Naive thymus-derived CD8-positive, alpha-beta T cell (primary cell): ENCODE results near the gene MYRF. TPM values are rescaled to one million over a fixed set of nuclear protein-coding genes. Genes with fewer than 3 reads are reported as not detected.

Experiments used
- ATAC-seq, 2 donors: fragments of 150-1000 bp; cut with Tn5 transposase in 1 of 2; sonication (Bioruptor Pico), chemical (Tn5 transposase) in 1 of 2; 1 replicate in 1 of 2; 2 replicates in 1 of 2; pipeline ENCODE4 v1.10.0; 2021; ENCODE audit warnings: mild to moderate bottlenecking in 2 of 2, moderate library complexity in 2 of 2
- POLR2A ChIA-PET: fragments of 350-600 bp; sonication (Branson Sonifier 250); formaldehyde crosslinking; loops from one replicate; lab custom pipeline; 2021; ENCODE audit warnings: antibody characterized with exemption; lab: Charles Lee
- DNase-seq, 10 donors: peaks; one replicate each; pipeline versions ENCODE4 v3.0.0 to v3.0.0-alpha.2; 2020 to 2022
- H3K27ac Mint-ChIP-seq, 10 donors: one replicate each; pipeline ENCODE4 v1.8.0; 2020 to 2022; ENCODE audit warnings: mild to moderate bottlenecking in 10 of 10, mixed read lengths in 10 of 10, moderate library complexity in 4 of 10, inconsistent platforms in 1 of 10
- H3K27me3 Mint-ChIP-seq, 5 donors: one replicate each; pipeline ENCODE4 v1.8.0; 2021 to 2022; ENCODE audit warnings: mixed read lengths in 5 of 5
- H3K36me3 Mint-ChIP-seq, 3 donors: one replicate each; pipeline ENCODE4 v1.8.0; 2020 to 2022; ENCODE audit warnings: mixed read lengths in 3 of 3, mild to moderate bottlenecking in 2 of 3, inconsistent platforms in 1 of 3
- H3K4me1 Mint-ChIP-seq, 4 donors: one replicate each; pipeline ENCODE4 v1.8.0; 2021 to 2022; ENCODE audit warnings: mixed read lengths in 4 of 4
- H3K4me3 Mint-ChIP-seq, 10 donors: one replicate each; pipeline ENCODE4 v1.8.0; 2020 to 2022; ENCODE audit warnings: mild to moderate bottlenecking in 10 of 10, mixed read lengths in 10 of 10, moderate library complexity in 6 of 10, inconsistent platforms in 1 of 10
- H3K9me3 Mint-ChIP-seq, 9 donors: one replicate each; pipeline ENCODE4 v1.8.0; 2020 to 2022; ENCODE audit warnings: mixed read lengths in 9 of 9, mild to moderate bottlenecking in 3 of 9, inconsistent platforms in 1 of 9, moderate library complexity in 1 of 9
- polyA plus RNA-seq, 3 donors: library from polyadenylated mRNA; unstranded; fragments of 300-500 nt; fragmentation: Illumina TruSeq; gene quantifications; one replicate each; pipeline ENCODE4 v1.2.3, GENCODE V29; 2021
- total RNA-seq, 8 experiments: library from RNA in 2 of 8; stranded (reverse) in 2 of 8; gene quantifications; one replicate each; pipeline ENCODE4 v1.2.3 and lab custom pipeline; 2021 to 2026

Gene MYRF
- total and polyA plus RNA-seq, 5 experiments from 2014 or later, result 0.26 to 0.68 (median 0.49) TPM; not detected in 1

- no peak overlapping the region for H3K4me3 Mint-ChIP-seq
- DNase-seq (no peak), ATAC-seq (no peak)
- POLR2A ChIA-PET, result no interaction called here
- no peaks in the 10 kb centered on the region for H3K9me3 Mint-ChIP-seq
- H3K27ac Mint-ChIP-seq, result peak overlapping the region in 1 of 10 donors; percentile 51
- peaks cover 0 to 4% (median 1%) of the 10 kb centered on the region in 4 donors for H3K4me1 Mint-ChIP-seq
- H3K36me3 Mint-ChIP-seq, result no peaks in the 10 kb centered on the region
- no peaks in the 10 kb centered on the region for H3K27me3 Mint-ChIP-seq
These were observed 26.6 kb upstream of the MYRF start for GRCh38 chr11:61725781-61726231.

- no peak overlapping the region for H3K27ac Mint-ChIP-seq
- H3K27me3 Mint-ChIP-seq, result no peaks in the 10 kb centered on the region
- peaks cover 0 to 3% (median 0%) of the 10 kb centered on the region in 4 donors for H3K4me1 Mint-ChIP-seq
- ATAC-seq (no peak), DNase-seq (no peak)
- no peak overlapping the region for H3K4me3 Mint-ChIP-seq
- POLR2A ChIA-PET, result no interaction called here
- H3K36me3 Mint-ChIP-seq, result no peaks in the 10 kb centered on the region
- H3K9me3 Mint-ChIP-seq, result no peaks in the 10 kb centered on the region
These were observed 25.7 kb upstream of the MYRF start for GRCh38 chr11:61726775-61727174.

- Mint-ChIP-seq H3K36me3 (no peaks in the 10 kb centered on the region), H3K27me3 (no peaks in the 10 kb centered on the region), H3K9me3 (no peaks in the 10 kb centered on the region), H3K4me3 (no peak overlapping the region), H3K4me1 (peaks cover 0 to 3% (median 0%) of the 10 kb centered on the region in 4 donors), H3K27ac (no peak overlapping the region)
- POLR2A ChIA-PET, result no interaction called here
- ATAC-seq (no peak), DNase-seq (no peak)
These were observed 25.0 kb upstream of the MYRF start for GRCh38 chr11:61727401-61727811.

- DNase-seq, result no peak
- Mint-ChIP-seq H3K27me3 (no peaks in the 10 kb centered on the region), H3K36me3 (no peaks in the 10 kb centered on the region), H3K4me1 (peaks cover under 1 to 4% (median 3%) of the 10 kb centered on the region in 4 donors), H3K27ac (peak overlapping the region in 1 of 10 donors; percentile 34), H3K4me3 (no peak overlapping the region), H3K9me3 (no peaks in the 10 kb centered on the region)
- no peak for ATAC-seq
- POLR2A ChIA-PET, result no interaction called here
These were observed 24.1 kb upstream of the MYRF start for GRCh38 chr11:61728066-61728939.

GRCh38 chr11:61728940-61729219 is 23.6 kb upstream of the MYRF start:
- ATAC-seq (no peak), DNase-seq (no peak)
- Mint-ChIP-seq H3K4me3 (no peak overlapping the region), H3K36me3 (no peaks in the 10 kb centered on the region), H3K27me3 (no peaks in the 10 kb centered on the region), H3K4me1 (peaks cover 1 to 7% (median 6%) of the 10 kb centered on the region in 4 donors), H3K9me3 (no peaks in the 10 kb centered on the region), H3K27ac (no peak overlapping the region)
- POLR2A ChIA-PET, result no interaction called here

- POLR2A ChIA-PET, result no interaction called here
- no peaks in the 10 kb centered on the region for H3K9me3 Mint-ChIP-seq
- H3K27ac Mint-ChIP-seq, result no peak overlapping the region
- DNase-seq (no peak), ATAC-seq (no peak)
- H3K4me3 Mint-ChIP-seq, result no peak overlapping the region
- H3K4me1 Mint-ChIP-seq, result peaks cover 1 to 7% (median 6%) of the 10 kb centered on the region in 4 donors
- no peaks in the 10 kb centered on the region for H3K27me3 Mint-ChIP-seq
- no peaks in the 10 kb centered on the region for H3K36me3 Mint-ChIP-seq
These were observed 22.0 kb upstream of the MYRF start for GRCh38 chr11:61730240-61730994.

- no peaks in the 10 kb centered on the region for H3K27me3 Mint-ChIP-seq
- H3K36me3 Mint-ChIP-seq, result no peaks in the 10 kb centered on the region
- peak overlapping the region in 1 of 10 donors; percentile 57 for H3K27ac Mint-ChIP-seq
- POLR2A ChIA-PET, result no interaction called here
- H3K4me1 Mint-ChIP-seq, result peaks cover 1 to 7% (median 6%) of the 10 kb centered on the region in 4 donors
- ATAC-seq (no peak), DNase-seq (no peak)
- H3K9me3 Mint-ChIP-seq, result no peaks in the 10 kb centered on the region
- peak overlapping the region in 1 of 10 donors; percentile 11 for H3K4me3 Mint-ChIP-seq
These were observed 21.1 kb upstream of the MYRF start for GRCh38 chr11:61731211-61731951.

GRCh38 chr11:61731952-61732675 is 20.3 kb upstream of the MYRF start:
- no peaks in the 10 kb centered on the region for H3K9me3 Mint-ChIP-seq
- DNase-seq (no peak), ATAC-seq (no peak)
- H3K36me3 Mint-ChIP-seq, result no peaks in the 10 kb centered on the region
- H3K27ac Mint-ChIP-seq, result no peak overlapping the region
- peak overlapping the region in 1 of 10 donors; percentile 11 for H3K4me3 Mint-ChIP-seq
- H3K27me3 Mint-ChIP-seq, result no peaks in the 10 kb centered on the region
- H3K4me1 Mint-ChIP-seq, result peaks cover 1 to 7% (median 6%) of the 10 kb centered on the region in 4 donors
- POLR2A ChIA-PET, result no interaction called here

GRCh38 chr11:61732705-61733104 is 19.7 kb upstream of the MYRF start:
- H3K27ac Mint-ChIP-seq, result no peak overlapping the region
- H3K4me3 Mint-ChIP-seq, result no peak overlapping the region
- ATAC-seq (no peak), DNase-seq (no peak)
- H3K36me3 Mint-ChIP-seq, result no peaks in the 10 kb centered on the region
- POLR2A ChIA-PET, result interaction anchor here (0.6 to 1.2 kb wide), 2 partner anchors 38 to 52 kb away, joined by 3 to 5 read pairs; no protein-coding TSS in a partner anchor
- no peaks in the 10 kb centered on the region for H3K9me3 Mint-ChIP-seq
- peaks cover 1 to 7% (median 6%) of the 10 kb centered on the region in 4 donors for H3K4me1 Mint-ChIP-seq
- H3K27me3 Mint-ChIP-seq, result no peaks in the 10 kb centered on the region

GRCh38 chr11:61733120-61733978 is 19.1 kb upstream of the MYRF start:
- peak; percentile 71 to 89 (median 80) for DNase-seq
- Mint-ChIP-seq H3K36me3 (no peaks in the 10 kb centered on the region), H3K4me3 (no peak overlapping the region), H3K27me3 (no peaks in the 10 kb centered on the region), H3K4me1 (peaks cover 1 to 7% (median 5%) of the 10 kb centered on the region in 4 donors), H3K27ac (peak overlapping the region in 4 of 10 donors; percentile 9 to 87 (median 72)), H3K9me3 (no peaks in the 10 kb centered on the region)
- ATAC-seq, result peak; percentile 99 to 100
- POLR2A ChIA-PET, result interaction anchor here (0.6 to 1.2 kb wide), 3 partner anchors 39 to 1083 kb away, joined by 3 to 8 read pairs (median 5); no protein-coding TSS in a partner anchor

GRCh38 chr11:61734767-61735166 is 17.7 kb upstream of the MYRF start:
- no peak for DNase-seq
- no peak for ATAC-seq
- no peak overlapping the region for H3K27ac Mint-ChIP-seq
- no peaks in the 10 kb centered on the region for H3K36me3 Mint-ChIP-seq
- POLR2A ChIA-PET, result no interaction called here
- no peaks in the 10 kb centered on the region for H3K27me3 Mint-ChIP-seq
- no peak overlapping the region for H3K4me3 Mint-ChIP-seq
- no peaks in the 10 kb centered on the region for H3K9me3 Mint-ChIP-seq
- peaks cover 1 to 7% (median 4%) of the 10 kb centered on the region in 4 donors for H3K4me1 Mint-ChIP-seq
